GM19438 (cell line): Measurements from ENCODE around the gene NTF3.

Experiments used
- ATAC-seq: cut with Tn5 transposase; IDR thresholded peaks from one replicate; pipeline ENCODE4 v1.9.1; 2021; ENCODE audit warnings: low read depth; ENCODE audit not compliant: unreplicated experiment

NTF3 gene

DNA sequence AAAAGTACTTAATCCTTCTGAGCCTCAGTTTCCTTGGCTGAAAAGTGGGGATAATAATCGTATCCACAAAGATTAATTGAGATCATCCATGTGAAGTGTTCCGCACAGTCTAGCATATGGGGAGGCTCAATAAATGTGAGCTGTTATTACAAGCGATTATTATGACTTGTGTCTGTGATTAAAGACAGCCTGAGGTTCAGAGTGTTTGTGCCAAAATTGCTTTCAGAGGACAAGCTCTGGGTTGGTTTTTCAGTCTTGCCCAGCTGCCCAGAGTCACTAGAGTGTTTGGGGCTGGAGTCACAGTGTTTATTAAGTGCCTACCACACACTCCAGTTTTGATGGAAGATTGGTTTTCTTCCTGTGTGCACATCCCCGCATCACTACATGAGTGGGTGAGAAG is 53.5 kb downstream of the NTF3 start:
- no peak for ATAC-seq

DNA sequence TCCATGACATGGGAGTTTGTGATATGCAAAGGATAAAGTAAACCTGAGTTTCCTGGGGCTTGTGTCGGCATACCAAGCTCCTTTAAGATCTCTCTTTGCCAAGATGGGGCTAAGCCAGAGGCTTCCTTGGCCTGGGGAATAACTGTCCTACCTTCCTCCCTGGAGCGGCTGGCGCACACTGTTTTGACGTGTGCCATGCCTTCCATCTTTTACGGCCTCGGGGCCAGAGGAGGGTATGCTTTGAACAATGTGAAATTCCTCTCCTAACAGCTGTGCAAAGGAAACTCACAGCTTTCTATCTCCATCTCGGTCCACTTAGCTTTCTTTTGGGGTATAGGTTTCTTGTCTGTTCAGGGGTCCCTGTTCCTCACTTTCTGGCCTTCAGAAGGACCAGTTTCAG is 55.2 kb downstream of the NTF3 start:
- no peak for ATAC-seq

DNA sequence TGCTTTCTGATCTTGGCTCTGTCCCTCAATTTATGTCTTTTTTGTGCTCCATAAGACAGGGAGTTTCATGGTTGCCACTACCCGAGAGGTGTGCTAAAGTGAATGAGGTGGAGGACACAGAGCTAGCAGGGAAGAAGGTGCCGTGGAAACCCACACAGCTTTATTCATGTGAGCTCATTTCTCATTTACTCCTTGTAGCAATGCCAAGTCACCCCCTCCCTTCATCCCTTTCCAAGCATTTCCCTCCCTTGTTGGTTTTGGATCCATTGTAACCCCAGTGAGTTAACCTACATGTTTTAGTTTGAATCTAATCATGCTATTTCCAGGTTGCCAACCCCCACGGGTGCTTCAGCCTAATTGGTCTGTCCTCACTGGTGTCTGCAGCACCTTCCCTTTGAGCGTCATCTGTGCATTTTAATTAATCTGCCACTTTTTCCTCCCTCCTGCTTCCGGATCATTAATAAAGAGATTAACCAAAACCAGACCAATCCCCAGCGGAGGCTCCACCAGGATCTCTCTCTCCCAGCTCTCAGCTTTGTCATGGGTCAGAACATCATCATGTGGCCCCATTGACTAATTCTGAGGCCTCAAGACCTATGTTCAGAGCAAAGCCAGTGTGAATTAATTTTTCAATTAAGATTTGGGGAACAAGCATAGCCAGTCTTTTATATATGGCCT is 56.2 kb downstream of the NTF3 start:
- no peak for ATAC-seq

DNA sequence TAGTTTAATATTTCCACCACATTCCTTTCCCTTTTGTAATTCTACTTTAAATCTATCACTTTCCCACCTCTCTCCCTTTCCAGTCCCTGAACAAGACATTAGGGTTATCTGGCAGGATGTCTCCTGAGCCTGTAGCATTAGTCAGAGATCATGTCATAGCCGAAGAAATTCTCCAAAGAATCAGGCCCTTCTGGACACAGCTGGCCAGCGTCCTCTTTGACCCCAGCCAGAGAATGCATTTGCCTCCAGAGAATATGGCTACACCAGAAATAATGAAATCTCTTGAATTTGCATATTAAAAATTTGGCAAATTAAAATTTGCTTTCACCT is 56.7 kb downstream of the NTF3 start:
- ATAC-seq, result no peak

DNA sequence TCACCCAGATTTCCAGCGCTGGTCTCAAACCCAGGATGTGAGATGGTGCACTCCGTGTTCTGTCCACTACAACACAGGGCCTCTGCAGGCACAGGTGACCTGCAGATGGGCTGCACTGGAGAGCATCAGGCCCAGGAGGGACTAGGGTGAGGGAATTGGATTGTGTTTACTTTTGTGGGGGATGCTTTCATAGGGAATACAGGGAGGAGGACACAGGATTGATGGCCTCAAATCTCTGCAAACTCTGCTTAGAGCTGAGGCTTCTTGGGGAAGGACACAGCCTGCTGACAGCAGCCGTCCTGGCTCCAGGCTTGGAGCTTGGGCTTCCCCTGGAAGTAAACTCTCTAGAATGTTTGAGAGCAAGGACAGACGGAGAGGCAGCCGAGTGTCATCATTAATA is 57.1 kb downstream of the NTF3 start:
- no peak for ATAC-seq

DNA sequence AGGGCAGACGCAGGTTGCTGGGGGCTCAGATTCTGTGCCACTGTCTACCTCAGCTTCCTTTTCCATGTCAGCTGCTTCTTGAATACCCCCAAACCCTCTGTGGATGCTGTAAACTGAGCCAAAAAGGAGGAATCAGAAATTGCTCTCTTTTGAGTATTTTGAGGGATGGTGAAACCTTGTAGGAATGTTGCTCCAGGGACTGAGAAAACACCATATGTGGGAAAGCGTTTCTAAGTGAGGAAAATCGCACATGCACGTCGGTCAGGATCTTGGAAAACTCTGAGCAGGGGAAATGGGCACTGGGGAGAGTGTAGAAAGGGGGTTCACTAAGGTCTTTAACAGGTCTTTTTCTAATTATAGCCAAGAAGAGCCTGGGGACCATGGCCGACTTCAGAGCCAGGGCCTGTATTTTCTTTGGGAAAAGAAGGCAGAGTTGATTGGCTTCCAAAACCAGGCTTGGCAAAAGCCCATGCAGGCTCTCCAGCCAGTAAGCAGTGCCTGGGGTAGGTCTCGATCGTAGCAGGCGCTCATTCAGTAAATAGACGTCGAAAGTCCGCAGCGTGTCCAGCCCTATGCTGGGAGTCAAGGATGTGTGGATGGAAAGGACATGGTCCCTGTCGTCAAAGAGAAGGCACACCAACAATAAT is 58.0 kb downstream of the NTF3 start:
- no peak for ATAC-seq

DNA sequence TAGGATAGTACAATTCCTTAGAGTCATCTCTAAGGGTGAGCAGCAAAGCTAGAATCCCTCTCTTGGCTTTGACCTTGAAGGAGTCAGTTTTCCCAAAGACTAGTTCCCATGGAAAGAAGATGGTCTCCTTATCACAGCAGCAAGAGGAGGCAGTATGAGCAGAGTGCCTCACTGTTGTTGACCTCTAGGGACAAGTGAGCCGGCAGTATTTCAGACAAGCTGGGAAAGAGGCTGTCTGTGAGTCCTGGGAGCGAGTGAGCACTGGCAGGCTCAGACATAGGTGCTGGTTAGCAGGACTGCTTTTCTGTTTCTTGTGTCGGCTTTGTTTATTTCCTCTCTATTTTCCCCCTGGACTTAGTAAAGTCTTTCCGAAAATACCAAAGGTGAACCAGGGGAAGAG is 60.7 kb downstream of the NTF3 start:
- no peak for ATAC-seq

DNA sequence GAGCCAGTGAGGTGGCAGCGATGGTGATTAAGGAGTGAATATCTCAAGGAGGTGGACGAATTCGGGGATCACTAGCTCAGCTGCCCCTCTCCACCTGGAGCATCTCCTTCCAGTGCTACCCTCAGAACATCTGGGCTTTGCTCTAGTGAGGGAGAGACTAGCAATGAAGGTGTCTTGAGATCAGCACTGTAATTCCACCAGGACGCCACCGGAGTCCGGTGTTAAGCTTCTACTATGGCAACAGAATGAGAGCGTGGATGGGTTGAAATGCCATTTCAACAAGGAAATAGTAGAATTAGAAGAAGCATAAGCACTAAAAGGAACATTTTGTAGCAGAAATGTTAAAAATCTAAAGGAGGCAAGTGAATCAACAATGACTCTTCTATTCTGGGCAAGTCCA is 61.1 kb downstream of the NTF3 start:
- no peak for ATAC-seq

DNA sequence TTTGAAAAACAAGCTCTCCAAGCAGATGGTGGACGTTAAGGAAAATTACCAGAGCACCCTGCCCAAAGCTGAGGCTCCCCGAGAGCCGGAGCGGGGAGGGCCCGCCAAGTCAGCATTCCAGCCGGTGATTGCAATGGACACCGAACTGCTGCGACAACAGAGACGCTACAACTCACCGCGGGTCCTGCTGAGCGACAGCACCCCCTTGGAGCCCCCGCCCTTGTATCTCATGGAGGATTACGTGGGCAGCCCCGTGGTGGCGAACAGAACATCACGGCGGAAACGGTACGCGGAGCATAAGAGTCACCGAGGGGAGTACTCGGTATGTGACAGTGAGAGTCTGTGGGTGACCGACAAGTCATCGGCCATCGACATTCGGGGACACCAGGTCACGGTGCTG is 62.4 kb downstream of the NTF3 start:
- no peak for ATAC-seq

DNA sequence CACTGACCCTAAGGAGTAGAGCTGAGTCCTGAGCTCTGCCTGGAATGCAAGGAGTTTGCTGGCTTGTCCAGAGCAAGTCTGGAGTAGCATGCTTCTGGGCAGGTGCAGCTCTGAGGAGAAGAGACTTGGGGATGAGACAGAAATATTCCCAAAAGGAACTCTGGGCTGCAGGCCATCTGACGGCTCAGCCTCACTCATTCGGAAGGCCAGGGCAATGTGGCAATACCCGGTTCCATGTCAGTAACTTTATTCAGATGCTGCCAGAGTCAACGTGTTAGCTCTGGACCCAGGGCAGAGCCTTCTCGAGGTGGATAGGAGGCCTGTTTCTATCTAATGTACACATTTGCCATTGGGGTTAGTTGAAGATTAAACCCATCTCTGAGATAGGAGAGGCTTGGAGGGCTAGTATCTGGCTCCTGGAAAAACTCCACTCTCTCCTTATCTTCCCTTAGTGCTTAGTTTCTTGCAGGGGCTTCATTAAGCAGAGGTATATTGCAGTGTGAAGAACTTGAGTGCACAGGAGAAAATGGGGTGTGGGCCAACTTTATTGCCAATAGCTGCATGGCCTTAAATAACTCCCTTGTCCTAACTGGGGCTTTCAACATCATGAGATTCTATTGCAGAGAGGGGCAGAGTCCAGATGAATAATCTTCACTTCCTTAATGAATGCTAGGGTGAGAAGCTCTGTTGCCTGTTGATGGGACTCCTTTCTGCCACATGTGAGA is 65.6 kb downstream of the NTF3 start:
- ATAC-seq, result no peak

- no peak for ATAC-seq
These were observed 66.2 kb downstream of the NTF3 start for GRCh38 chr12:5498076-5498475.

GRCh38 chr12:5498806-5499205 is 66.9 kb downstream of the NTF3 start:
- no peak for ATAC-seq

DNA sequence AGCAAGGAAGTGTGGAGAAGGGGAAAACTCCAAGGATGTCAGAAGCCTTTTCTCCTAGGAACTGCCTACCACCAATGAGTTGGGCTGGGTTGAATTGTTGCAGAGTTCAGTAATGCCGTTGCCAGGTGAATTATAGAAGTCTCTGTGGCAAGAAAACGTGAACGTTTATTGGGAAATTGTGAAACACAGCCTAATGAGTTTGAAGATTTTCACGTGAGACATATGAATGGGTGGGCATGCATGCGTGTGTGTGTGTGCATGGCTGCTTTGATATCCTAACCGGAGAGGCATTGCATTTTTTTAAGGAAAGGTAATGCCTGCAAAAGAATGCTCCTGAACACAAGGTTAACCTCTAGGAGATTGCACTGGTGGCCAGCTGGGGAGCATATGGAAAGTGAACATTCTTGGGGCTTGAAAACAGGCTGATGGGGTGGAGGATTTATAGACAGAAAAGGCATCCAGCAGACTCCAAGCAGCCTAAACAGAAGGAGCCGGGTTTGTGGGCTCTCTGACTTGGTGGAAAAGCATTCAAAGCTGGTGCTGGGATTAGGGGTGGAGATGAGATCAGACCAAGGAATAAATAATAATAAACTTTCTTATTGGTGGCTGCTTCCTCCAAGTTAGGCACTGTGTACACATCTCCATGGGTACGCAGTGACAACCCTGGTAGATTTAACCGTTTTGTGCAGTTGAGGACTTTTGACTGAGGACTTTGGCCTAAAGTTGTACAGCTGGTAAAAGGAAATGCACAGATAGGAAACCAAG is 67.8 kb downstream of the NTF3 start:
- ATAC-seq, result no peak

- no peak for ATAC-seq
These were observed 68.4 kb downstream of the NTF3 start for GRCh38 chr12:5500331-5500659.

- no peak for ATAC-seq
These were observed 71.9 kb downstream of the NTF3 start for GRCh38 chr12:5503774-5504173.

- no peak for ATAC-seq
These were observed 73.2 kb downstream of the NTF3 start for GRCh38 chr12:5505116-5505515.

- no peak for ATAC-seq
These were observed 73.8 kb downstream of the NTF3 start for GRCh38 chr12:5505751-5506150.

DNA sequence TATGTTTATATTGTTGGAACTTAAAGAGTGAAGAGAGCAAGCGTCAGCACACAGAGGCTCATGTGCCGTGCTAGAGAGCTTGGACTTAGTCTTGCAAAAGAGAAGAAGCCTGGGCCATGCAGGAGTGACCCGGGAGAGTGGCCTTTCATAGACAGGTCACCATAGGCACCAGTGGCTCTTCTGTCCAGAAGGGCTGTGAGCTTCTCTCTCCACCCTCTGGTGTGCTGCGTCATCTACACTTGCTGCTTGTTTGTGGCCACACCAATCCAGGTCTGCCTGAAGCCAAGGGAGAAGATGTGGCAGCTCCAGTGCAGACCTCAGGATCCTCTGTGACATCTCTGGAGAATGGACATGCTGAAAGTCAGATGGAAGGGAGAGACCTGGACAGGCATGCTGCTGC is 74.4 kb downstream of the NTF3 start:
- no peak for ATAC-seq

- ATAC-seq, result no peak
These were observed 74.9 kb downstream of the NTF3 start for GRCh38 chr12:5506821-5507231.

DNA sequence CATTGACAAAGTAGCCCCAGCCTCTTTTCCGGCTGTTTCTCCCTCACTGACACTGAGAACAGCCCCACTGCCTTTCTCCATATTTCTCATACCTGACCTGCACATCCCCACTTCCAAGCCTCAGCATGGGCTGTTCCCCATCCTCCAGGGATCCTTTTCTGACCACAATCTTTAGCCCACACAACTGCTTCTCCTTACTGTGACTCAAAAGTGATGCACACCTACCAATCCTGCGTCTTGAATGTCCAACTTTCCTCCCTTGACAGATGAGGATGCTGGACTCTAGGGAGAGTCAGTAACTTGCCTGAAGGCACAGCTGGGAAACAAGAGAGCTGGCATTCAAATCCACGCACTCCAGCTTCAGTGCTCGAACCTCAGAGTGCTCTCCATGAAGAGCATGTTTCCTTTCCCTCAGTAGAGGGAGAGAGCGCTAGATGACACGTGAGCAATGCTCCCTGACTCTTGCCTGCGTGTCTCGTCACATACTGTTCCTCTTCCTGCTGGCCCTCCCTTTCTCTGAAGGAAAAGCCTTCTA is 75.6 kb downstream of the NTF3 start:
- ATAC-seq, result no peak

- no peak for ATAC-seq
These were observed 76.0 kb downstream of the NTF3 start for GRCh38 chr12:5507944-5508343.
